ENCODE results near the gene C1D. TPM values are rescaled to one million over a fixed set of nuclear protein-coding genes. Genes with fewer than 3 reads are reported as not detected.
"Not testable (repeated sequence)": the region's sequence is repeated elsewhere in the genome, so short reads cannot be mapped to it uniquely, and the experiment has no call there.

C1D gene
- total and polyA plus RNA-seq, 2 donors (not counting 1 experiment from before 2014, with no cell fraction given), result 8.4 to 24.8 TPM

GRCh38 chr2:67994716-67995115, 68.1 kb downstream of the C1D start:
- intact Hi-C loops (cut with micrococcal nuclease), result no loop called here
- H3K9me3 ChIP-seq (ENCODE audit: control extremely low read depth in 1 of 3, control insufficient read depth in 2 of 3, insufficient read depth in 1 of 3, low read length in 2 of 3), result no peaks in the 10 kb centered on the region
- H3K27ac Mint-ChIP-seq, result no peak overlapping the region
- no peak overlapping the region for H2AFZ ChIP-seq (ENCODE audit: insufficient read depth, low read depth, low read length, poor library complexity, severe bottlenecking)
- POLR2A ChIA-PET, result no interaction called here
- H3K4me2 ChIP-seq (replicated peaks; ENCODE audit: low read depth, low read length, poor library complexity, severe bottlenecking), result no peak overlapping the region
- no peak overlapping the region for H3K4me3 ChIP-seq (ENCODE audit: control extremely low read depth in 1 of 5, extremely low read depth in 1 of 5, insufficient read depth in 1 of 5, low read depth in 2 of 5, low read length in 4 of 5)
- no peaks in the 10 kb centered on the region for H4K20me1 ChIP-seq (ENCODE audit: control insufficient read depth, insufficient read depth, low read length, poor library complexity, severe bottlenecking)
- peaks cover 32% of the 10 kb centered on the region for H3K27me3 Mint-ChIP-seq
- H3K9me3 Mint-ChIP-seq (ENCODE audit: insufficient read depth), result no peaks in the 10 kb centered on the region
- no peak overlapping the region for H3K27ac ChIP-seq (ENCODE audit: low read length in 2 of 2)
- H3K79me2 ChIP-seq (ENCODE audit: control insufficient read depth, insufficient read depth, low read length), result no peaks in the 10 kb centered on the region
- H3K36me3 ChIP-seq (replicated peaks in 1 of 2; ENCODE audit: control extremely low read depth in 1 of 2, control insufficient read depth in 1 of 2, extremely low read depth in 1 of 2, insufficient read depth in 2 of 2, low read length in 1 of 2), result no peaks in the 10 kb centered on the region
- H3K27me3 ChIP-seq (replicated peaks in 1 of 4; ENCODE audit: control extremely low read depth in 1 of 4, control insufficient read depth in 3 of 4, insufficient read depth in 4 of 4, low read length in 3 of 4), result peaks cover 0 to 8% (median 0%) of the 10 kb centered on the region in 4 experiments
- no peak for ATAC-seq (ENCODE audit: low read depth)
- no peak overlapping the region for H3K9ac ChIP-seq (ENCODE audit: low read length)
- H3K4me1 Mint-ChIP-seq, result no peaks in the 10 kb centered on the region
- TF ChIP-seq CTCF (IDR thresholded peaks at IDR 0.05) (no peak), EZH2 (IDR thresholded peaks at IDR 0.05; ENCODE audit: borderline replicate concordance, insufficient read depth, low read depth, low read length, poor library complexity, severe bottlenecking) (no peak)
- 77% methylated on average over 1 of the region's 1 CpG for WGBS (ENCODE audit: insufficient coverage)
- no peaks in the 10 kb centered on the region for H3K4me1 ChIP-seq (ENCODE audit: control insufficient read depth in 2 of 2, insufficient read depth in 2 of 2, low read length in 2 of 2)
- H3K4me3 Mint-ChIP-seq, result no peak overlapping the region
- CTCF ChIA-PET, result no interaction called here
- no peak for DNase-seq

DNA sequence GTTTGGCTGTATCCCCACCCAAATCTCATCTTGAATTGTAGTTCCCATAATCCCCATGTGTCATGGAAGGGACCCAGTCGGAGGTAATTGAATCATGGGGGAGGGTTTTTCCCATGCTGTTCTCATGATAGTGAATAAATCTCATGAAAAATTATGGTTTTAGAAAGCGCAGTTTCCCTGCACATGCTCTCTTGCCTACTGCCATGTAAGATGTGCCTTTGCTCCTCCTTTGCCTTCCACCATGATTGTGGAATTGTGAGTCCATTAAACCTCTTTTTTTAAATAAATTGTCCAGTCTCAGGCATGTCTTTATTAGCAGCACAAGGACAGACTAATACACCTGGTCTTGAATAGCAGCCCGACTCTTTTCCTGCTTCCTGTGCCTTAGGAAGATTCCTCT, 68.7 kb downstream of the C1D start:
- H3K4me2 ChIP-seq (replicated peaks; ENCODE audit: low read depth, low read length, poor library complexity, severe bottlenecking); H3K9me3 Mint-ChIP-seq (ENCODE audit: insufficient read depth): not testable (repeated sequence)
- peaks cover 31% of the 10 kb centered on the region for H3K27me3 Mint-ChIP-seq

More for the DNA sequence above, 68.7 kb downstream of the C1D start:
- no CpG with 5 or more reads among the region's 3 CpGs for WGBS (ENCODE audit: insufficient coverage)
- H3K27me3 ChIP-seq (replicated peaks in 1 of 4; ENCODE audit: control extremely low read depth in 1 of 4, control insufficient read depth in 3 of 4, insufficient read depth in 4 of 4, low read length in 3 of 4); H3K27ac ChIP-seq (ENCODE audit: low read length in 2 of 2); H2AFZ ChIP-seq (ENCODE audit: insufficient read depth, low read depth, low read length, poor library complexity, severe bottlenecking); H3K4me3 ChIP-seq (ENCODE audit: control extremely low read depth in 1 of 5, extremely low read depth in 1 of 5, insufficient read depth in 1 of 5, low read depth in 2 of 5, low read length in 4 of 5); intact Hi-C loops (cut with micrococcal nuclease); DNase-seq; H3K79me2 ChIP-seq (ENCODE audit: control insufficient read depth, insufficient read depth, low read length); H3K4me3 Mint-ChIP-seq; H3K4me1 Mint-ChIP-seq; H3K9ac ChIP-seq (ENCODE audit: low read length); H4K20me1 ChIP-seq (ENCODE audit: control insufficient read depth, insufficient read depth, low read length, poor library complexity, severe bottlenecking); CTCF ChIA-PET; ATAC-seq (ENCODE audit: low read depth); POLR2A ChIA-PET; H3K27ac Mint-ChIP-seq; H3K36me3 ChIP-seq (replicated peaks in 1 of 2; ENCODE audit: control extremely low read depth in 1 of 2, control insufficient read depth in 1 of 2, extremely low read depth in 1 of 2, insufficient read depth in 2 of 2, low read length in 1 of 2); H3K4me1 ChIP-seq (ENCODE audit: control insufficient read depth in 2 of 2, insufficient read depth in 2 of 2, low read length in 2 of 2); H3K9me3 ChIP-seq (ENCODE audit: control extremely low read depth in 1 of 3, control insufficient read depth in 2 of 3, insufficient read depth in 1 of 3, low read length in 2 of 3): not testable (repeated sequence)
